K562 (cell line): ENCODE measurements around the gene PTK6.

ENCODE experiments used
- CBX2 ChIP-seq: fragments of 200-600 bp; sonication (generic); IDR thresholded peaks from one replicate; pipeline ENCODE4 v1.6.1; 2012; ENCODE audit warnings: mild to moderate bottlenecking, low read length, inconsistent platforms; ENCODE audit not compliant: insufficient read depth, poor library complexity, severe bottlenecking
- CBX8 ChIP-seq: fragments of 200-600 bp; sonication (generic); IDR thresholded peaks from 2 replicates; pipeline ENCODE4 v1.6.1; 2012; ENCODE audit warnings: borderline replicate concordance, mixed run types, low read depth, mild to moderate bottlenecking, moderate library complexity, mixed read lengths, low read length, control low read depth, inconsistent platforms; ENCODE audit not compliant: poor library complexity, severe bottlenecking; ENCODE audit errors: extremely low read depth
- CREB1 ChIP-seq, 2 experiments: sonication (generic) in 1 of 2; formaldehyde crosslinking in 1 of 2; IDR thresholded peaks; 2 replicates each; pipeline versions ENCODE4 v1.6.1 to v1.8.0; 2012 to 2022; ENCODE audit warnings: inconsistent platforms in 1 of 2, mild to moderate bottlenecking in 1 of 2, missing genetic modification reagents in 1 of 2, moderate library complexity in 1 of 2
- HIVEP1 ChIP-seq: fragments of 250-450 bp; sonication (Bioruptor Pico); IDR thresholded peaks from 2 replicates; pipeline ENCODE4 v1.4.0; 2020; ENCODE audit warnings: mild to moderate bottlenecking
- MAZ ChIP-seq, 2 experiments: fragments of 450-650 bp in 1 of 2; sonication (generic) in 1 of 2; formaldehyde crosslinking; IDR thresholded peaks in 1 of 2; conservative IDR thresholded peaks in 1 of 2; 2 replicates each; pipeline versions ENCODE4 v1.4.0 to v1.5.0; 2020; ENCODE audit warnings: mild to moderate bottlenecking in 1 of 2, missing genetic modification reagents in 1 of 2
- MED1 ChIP-seq: sonication (generic); formaldehyde crosslinking; IDR thresholded peaks from 2 replicates; pipeline ENCODE4 v1.8.1; 2023; ENCODE audit warnings: missing genetic modification reagents, borderline replicate concordance
- MTA1 ChIP-seq: fragments of 450-650 bp; IDR thresholded peaks from 2 replicates; pipeline ENCODE4 v1.6.1; 2017; ENCODE audit warnings: borderline replicate concordance
- RBM22 ChIP-seq: fragments of 200-400 bp; formaldehyde crosslinking; IDR thresholded peaks from 2 replicates; pipeline ENCODE4 v1.6.1; 2018; ENCODE audit warnings: low read length, low read depth; ENCODE audit not compliant: poor library complexity, severe bottlenecking
- TF ChIP-seq, protein P1 (sequence below), 3 experiments: IDR thresholded peaks in 2 of 3; conservative IDR thresholded peaks in 1 of 3; 2 replicates each; pipeline ENCODE4 v1.5.1; 2011 to 2012; ENCODE audit warnings: low read length in 3 of 3, mild to moderate bottlenecking in 3 of 3, control low read depth in 2 of 3, improper control_type of control experiment in 1 of 3, inconsistent platforms in 1 of 3, low read depth in 1 of 3, mixed read lengths in 1 of 3, moderate library complexity in 1 of 3; ENCODE audit not compliant: insufficient read depth in 2 of 3

DNA sequence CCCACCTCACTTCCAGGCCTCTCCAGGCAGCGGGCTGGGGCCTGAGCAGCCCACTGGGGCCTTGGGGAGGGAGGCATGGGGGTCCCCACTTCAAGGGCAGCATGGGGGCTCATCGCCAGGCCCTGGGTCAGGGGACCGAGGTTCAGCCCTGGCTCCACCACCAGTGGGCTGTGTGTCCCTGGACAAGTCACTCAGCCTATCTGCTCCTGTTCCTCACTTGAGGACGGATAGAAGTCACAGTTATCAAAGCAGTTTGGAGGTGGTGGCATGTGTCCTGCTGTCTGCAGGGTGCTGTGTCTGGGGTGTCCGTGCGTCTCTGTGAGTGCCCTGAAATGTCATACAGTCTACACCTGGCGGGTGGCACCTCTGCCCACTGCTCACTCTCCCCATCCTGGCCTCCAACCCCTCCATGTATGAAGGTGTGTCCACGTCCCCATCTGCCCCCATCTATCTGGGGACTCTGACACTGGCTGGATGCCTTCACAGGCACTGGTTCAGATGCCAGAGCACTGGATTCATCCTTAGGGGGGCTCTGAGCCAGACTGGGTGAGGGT, 41.9 kb downstream of the PTK6 start:
- TF ChIP-seq CBX8 (no peak), MTA1 (no peak), CBX2 (no peak), HIVEP1 (no peak), CREB1 (IDR thresholded peaks at IDR 0.05) (no peak), CREB1 (CRISPR knock-in tag; IDR thresholded peaks at IDR 0.05) (no peak), RBM22 (no peak), MED1 (CRISPR knock-in tag) (no peak), MAZ (CRISPR knock-in tag; conservative IDR thresholded peaks at IDR 0.05 in 1 of 2, IDR thresholded peaks at IDR 0.05 in 1 of 2) (no peak)
- TF ChIP-seq, protein P1, sequence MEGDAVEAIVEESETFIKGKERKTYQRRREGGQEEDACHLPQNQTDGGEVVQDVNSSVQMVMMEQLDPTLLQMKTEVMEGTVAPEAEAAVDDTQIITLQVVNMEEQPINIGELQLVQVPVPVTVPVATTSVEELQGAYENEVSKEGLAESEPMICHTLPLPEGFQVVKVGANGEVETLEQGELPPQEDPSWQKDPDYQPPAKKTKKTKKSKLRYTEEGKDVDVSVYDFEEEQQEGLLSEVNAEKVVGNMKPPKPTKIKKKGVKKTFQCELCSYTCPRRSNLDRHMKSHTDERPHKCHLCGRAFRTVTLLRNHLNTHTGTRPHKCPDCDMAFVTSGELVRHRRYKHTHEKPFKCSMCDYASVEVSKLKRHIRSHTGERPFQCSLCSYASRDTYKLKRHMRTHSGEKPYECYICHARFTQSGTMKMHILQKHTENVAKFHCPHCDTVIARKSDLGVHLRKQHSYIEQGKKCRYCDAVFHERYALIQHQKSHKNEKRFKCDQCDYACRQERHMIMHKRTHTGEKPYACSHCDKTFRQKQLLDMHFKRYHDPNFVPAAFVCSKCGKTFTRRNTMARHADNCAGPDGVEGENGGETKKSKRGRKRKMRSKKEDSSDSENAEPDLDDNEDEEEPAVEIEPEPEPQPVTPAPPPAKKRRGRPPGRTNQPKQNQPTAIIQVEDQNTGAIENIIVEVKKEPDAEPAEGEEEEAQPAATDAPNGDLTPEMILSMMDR (IDR thresholded peaks at IDR 0.05 in 2 of 3, conservative IDR thresholded peaks at IDR 0.05 in 1 of 3; ENCODE audit: insufficient read depth in 2 of 3, low read depth in 1 of 3, low read length in 3 of 3): no peak
